ENCODE results near the gene CAMK1D. TPM values are rescaled to one million over a fixed set of nuclear protein-coding genes. Genes with fewer than 3 reads are reported as not detected.
A peak's percentile ranks its signal among the peaks of the same experiment; 100 is the strongest.
"Not testable (repeated sequence)": the region's sequence is repeated elsewhere in the genome, so short reads cannot be mapped to it uniquely, and the experiment has no call there.

CAMK1D gene
- total RNA-seq, 1 experiment from 2014 or later: 0.15 TPM

- DNase-seq (ENCODE audit: low spot score): no peak
Observed at GRCh38 chr10:12491491-12491890, 142.1 kb downstream of the CAMK1D start.

GRCh38 chr10:12492016-12492415, 142.7 kb downstream of the CAMK1D start:
- DNase-seq (ENCODE audit: low spot score): no peak

- not testable (repeated sequence) for DNase-seq (ENCODE audit: low spot score)
Observed at GRCh38 chr10:12497046-12497445, 147.7 kb downstream of the CAMK1D start.

GRCh38 chr10:12499076-12499986, 150.0 kb downstream of the CAMK1D start:
- no peak for DNase-seq (ENCODE audit: low spot score)

- DNase-seq (ENCODE audit: low spot score): peak; percentile 30
Observed at GRCh38 chr10:12500381-12501303, 151.3 kb downstream of the CAMK1D start.

- no peak for DNase-seq (ENCODE audit: low spot score)
Observed at GRCh38 chr10:12501324-12501723, 152.0 kb downstream of the CAMK1D start.

GRCh38 chr10:12501841-12502525, 152.6 kb downstream of the CAMK1D start:
- DNase-seq (ENCODE audit: low spot score): no peak

- no peak for DNase-seq (ENCODE audit: low spot score)
Observed at GRCh38 chr10:12502526-12503274, 153.4 kb downstream of the CAMK1D start.

- DNase-seq (ENCODE audit: low spot score): no peak
Observed at GRCh38 chr10:12503311-12503710, 154.0 kb downstream of the CAMK1D start.

GRCh38 chr10:12504176-12504575, 154.8 kb downstream of the CAMK1D start:
- DNase-seq (ENCODE audit: low spot score): no peak

- DNase-seq (ENCODE audit: low spot score): no peak
Observed at GRCh38 chr10:12504628-12505027, 155.3 kb downstream of the CAMK1D start.

- DNase-seq (ENCODE audit: low spot score): no peak
Observed at GRCh38 chr10:12505683-12506082, 156.3 kb downstream of the CAMK1D start.

- no peak for DNase-seq (ENCODE audit: low spot score)
Observed at GRCh38 chr10:12507165-12507850, 158.0 kb downstream of the CAMK1D start.

- DNase-seq (ENCODE audit: low spot score): no peak
Observed at GRCh38 chr10:12508165-12508564, 158.8 kb downstream of the CAMK1D start.

- DNase-seq (ENCODE audit: low spot score): no peak
Observed at GRCh38 chr10:12509016-12509793, 159.9 kb downstream of the CAMK1D start.

GRCh38 chr10:12509794-12510100, 160.4 kb downstream of the CAMK1D start:
- DNase-seq (ENCODE audit: low spot score): no peak

GRCh38 chr10:12510501-12510941, 161.2 kb downstream of the CAMK1D start:
- DNase-seq (ENCODE audit: low spot score): no peak

GRCh38 chr10:12510984-12511383, 161.6 kb downstream of the CAMK1D start:
- DNase-seq (ENCODE audit: low spot score): no peak

GRCh38 chr10:12511651-12512050, 162.3 kb downstream of the CAMK1D start:
- no peak for DNase-seq (ENCODE audit: low spot score)
